Activated CD4-positive, alpha-beta T cell treated with anti-CD3 and anti-CD28 coated beads for 36 hours (primary cell): ENCODE results near the gene DPPA3. TPM values are rescaled to one million over a fixed set of nuclear protein-coding genes. Genes with fewer than 3 reads are reported as not detected.
"Not testable (repeated sequence)": the region's sequence is repeated elsewhere in the genome, so short reads cannot be mapped to it uniquely, and the experiment has no call there.

Experiments used
- ATAC-seq: fragments of 200-7000 bp; cut with Tn5 transposase; one replicate; pipeline ENCODE4 v1.10.0; 2021; ENCODE audit warnings: mild to moderate bottlenecking, moderate library complexity
- CTCF ChIA-PET: fragments of 350-600 bp; sonication (Branson Sonifier 250); formaldehyde crosslinking; loops from one replicate; lab custom pipeline; 2021; ENCODE audit warnings: antibody characterized with exemption; lab: Charles Lee
- POLR2A ChIA-PET: fragments of 350-600 bp; sonication (Branson Sonifier 250); formaldehyde crosslinking; loops from one replicate; lab custom pipeline; 2021; ENCODE audit warnings: antibody characterized with exemption, inconsistent platforms; lab: Charles Lee
- DNase-seq: peaks from one replicate; pipeline ENCODE4 v3.0.0-alpha.2; 2020
- H3K27ac Mint-ChIP-seq: one replicate; pipeline ENCODE4 v1.8.0; 2021; ENCODE audit warnings: mixed read lengths
- H3K27me3 Mint-ChIP-seq: one replicate; pipeline ENCODE4 v1.8.0; 2021; ENCODE audit warnings: mixed read lengths
- H3K36me3 Mint-ChIP-seq: one replicate; pipeline ENCODE4 v1.8.0; 2021; ENCODE audit warnings: low read depth, mixed read lengths
- H3K4me1 Mint-ChIP-seq: one replicate; pipeline ENCODE4 v1.8.0; 2021; ENCODE audit warnings: mixed read lengths
- H3K4me3 Mint-ChIP-seq: one replicate; pipeline ENCODE4 v1.8.0; 2021; ENCODE audit warnings: mild to moderate bottlenecking, moderate library complexity, mixed read lengths
- H3K9me3 Mint-ChIP-seq: one replicate; pipeline ENCODE4 v1.8.0; 2021; ENCODE audit warnings: low read depth, mixed read lengths
- intact Hi-C, 2 experiments: fragments of 100-400 bp; cut with DNase I in 1 of 2; cut with micrococcal nuclease in 1 of 2; formaldehyde crosslinking; loops; one replicate each; pipeline versions ENCODE4 v1.14.2 to v1.15.1; 2022 to 2024; cut with DNase I, micrococcal nuclease
- total RNA-seq, 2 experiments: library from RNA; stranded (reverse); gene quantifications; one replicate each; pipeline ENCODE4 v1.2.3, GENCODE V29; 2021

DPPA3 gene
- total RNA-seq, 2 experiments from 2014 or later: not detected

- H3K27ac Mint-ChIP-seq, H3K9me3 Mint-ChIP-seq, H3K4me3 Mint-ChIP-seq, POLR2A ChIA-PET, H3K27me3 Mint-ChIP-seq, H3K36me3 Mint-ChIP-seq, intact Hi-C loops, ATAC-seq, H3K4me1 Mint-ChIP-seq, DNase-seq: not testable (repeated sequence)
- CTCF ChIA-PET: interaction anchor here (0.7 kb wide), 1 partner anchor 426 kb away, joined by 3 read pairs; no protein-coding TSS in a partner anchor
Measured at GRCh38 chr12:7730984-7731383, 19.8 kb downstream of the DPPA3 start.

GRCh38 chr12:7731486-7731885 lies 20.3 kb downstream of the DPPA3 start:
- ATAC-seq: no peak
- DNase-seq: no peak
- no peaks in the 10 kb centered on the region for H3K27me3 Mint-ChIP-seq
- no peaks in the 10 kb centered on the region for H3K9me3 Mint-ChIP-seq
- no peak overlapping the region for H3K4me3 Mint-ChIP-seq
- POLR2A ChIA-PET: no interaction called here
- H3K36me3 Mint-ChIP-seq: no peaks in the 10 kb centered on the region
- CTCF ChIA-PET: no interaction called here
- H3K4me1 Mint-ChIP-seq: no peaks in the 10 kb centered on the region
- intact Hi-C loops: no loop called here
- no peak overlapping the region for H3K27ac Mint-ChIP-seq

- intact Hi-C loops: no loop called here
- Mint-ChIP-seq H3K9me3 (no peaks in the 10 kb centered on the region), H3K36me3 (no peaks in the 10 kb centered on the region), H3K4me1 (no peaks in the 10 kb centered on the region), H3K27ac (no peak overlapping the region), H3K4me3 (no peak overlapping the region), H3K27me3 (no peaks in the 10 kb centered on the region)
- ChIA-PET CTCF (no interaction called here), POLR2A (no interaction called here)
- DNase-seq (no peak), ATAC-seq (no peak)
Measured at GRCh38 chr12:7732993-7733392, 21.8 kb downstream of the DPPA3 start.

- H3K27me3 Mint-ChIP-seq: no peaks in the 10 kb centered on the region
- POLR2A ChIA-PET: no interaction called here
- no peak within 1 kb of the TSS for H3K27ac Mint-ChIP-seq
- intact Hi-C loops: no loop called here
- no peak within 1 kb of the TSS for H3K4me3 Mint-ChIP-seq
- no peaks in the 10 kb centered on the region for H3K4me1 Mint-ChIP-seq
- CTCF ChIA-PET: no interaction called here
- ATAC-seq (no peak), DNase-seq (no peak)
- no peaks in the 10 kb centered on the region for H3K9me3 Mint-ChIP-seq
- H3K36me3 Mint-ChIP-seq: no peaks in the 10 kb centered on the region
Measured at GRCh38 chr12:7747246-7747645, 36.0 kb downstream of the DPPA3 start, which contains the start of gene CLEC4C. Gene CLEC4C, minus strand, starts transcription at chr12:7747375. Its CDS starts 27 bp downstream, at chr12:7747348.

GRCh38 chr12:7748852-7749251 lies 37.6 kb downstream of the DPPA3 start:
- intact Hi-C loops: no loop called here
- Mint-ChIP-seq H3K27ac (no peak overlapping the region), H3K9me3 (no peaks in the 10 kb centered on the region), H3K4me3 (no peak overlapping the region), H3K4me1 (no peaks in the 10 kb centered on the region), H3K27me3 (no peaks in the 10 kb centered on the region), H3K36me3 (no peaks in the 10 kb centered on the region)
- CTCF ChIA-PET: no interaction called here
- ATAC-seq (no peak), DNase-seq (no peak)
- POLR2A ChIA-PET: no interaction called here

- intact Hi-C loops: no loop called here
- DNase-seq: no peak
- POLR2A ChIA-PET: no interaction called here
- H3K9me3 Mint-ChIP-seq: no peaks in the 10 kb centered on the region
- no peaks in the 10 kb centered on the region for H3K27me3 Mint-ChIP-seq
- H3K36me3 Mint-ChIP-seq: no peaks in the 10 kb centered on the region
- no peak overlapping the region for H3K27ac Mint-ChIP-seq
- no peaks in the 10 kb centered on the region for H3K4me1 Mint-ChIP-seq
- CTCF ChIA-PET: no interaction called here
- no peak overlapping the region for H3K4me3 Mint-ChIP-seq
- no peak for ATAC-seq
Measured at GRCh38 chr12:7749442-7749841, 38.2 kb downstream of the DPPA3 start.

GRCh38 chr12:7750350-7750749 lies 39.1 kb downstream of the DPPA3 start:
- Mint-ChIP-seq H3K36me3 (no peaks in the 10 kb centered on the region), H3K4me3 (no peak overlapping the region), H3K4me1 (no peaks in the 10 kb centered on the region), H3K9me3 (no peaks in the 10 kb centered on the region), H3K27ac (no peak overlapping the region), H3K27me3 (no peaks in the 10 kb centered on the region)
- POLR2A ChIA-PET: interaction anchor here (0.6 kb wide), 1 partner anchor 22 kb away, joined by 4 read pairs; no protein-coding TSS in a partner anchor
- intact Hi-C loops: no loop called here
- DNase-seq: no peak
- no peak for ATAC-seq
- CTCF ChIA-PET: no interaction called here

- no peak for DNase-seq
- H3K9me3 Mint-ChIP-seq: no peaks in the 10 kb centered on the region
Measured at GRCh38 chr12:7751394-7751793, 40.2 kb downstream of the DPPA3 start.

GRCh38 chr12:7751941-7752922 lies 41.0 kb downstream of the DPPA3 start:
- H3K4me3 Mint-ChIP-seq, POLR2A ChIA-PET, H3K27me3 Mint-ChIP-seq, H3K36me3 Mint-ChIP-seq, H3K4me1 Mint-ChIP-seq, ATAC-seq, H3K9me3 Mint-ChIP-seq, H3K27ac Mint-ChIP-seq, intact Hi-C loops, DNase-seq: not testable (repeated sequence)
- CTCF ChIA-PET: interaction anchor here (1.0 kb wide), 1 partner anchor 7 kb away, joined by 3 read pairs; no protein-coding TSS in a partner anchor

More at GRCh38 chr12:7751394-7751793, 40.2 kb downstream of the DPPA3 start:
- POLR2A ChIA-PET: no interaction called here
- CTCF ChIA-PET: interaction anchor here (1.0 kb wide), 1 partner anchor 8 kb away, joined by 3 read pairs; no protein-coding TSS in a partner anchor
- H3K27ac Mint-ChIP-seq: no peak overlapping the region
- H3K4me1 Mint-ChIP-seq: no peaks in the 10 kb centered on the region
- ATAC-seq: no peak
- H3K36me3 Mint-ChIP-seq: no peaks in the 10 kb centered on the region
- intact Hi-C loops: no loop called here
- H3K4me3 Mint-ChIP-seq: no peak overlapping the region
- no peaks in the 10 kb centered on the region for H3K27me3 Mint-ChIP-seq

- H3K4me3 Mint-ChIP-seq, H3K4me1 Mint-ChIP-seq, CTCF ChIA-PET, POLR2A ChIA-PET, ATAC-seq, H3K27me3 Mint-ChIP-seq, intact Hi-C loops, H3K9me3 Mint-ChIP-seq, H3K27ac Mint-ChIP-seq, H3K36me3 Mint-ChIP-seq: not testable (repeated sequence)
- peak; percentile 8 for DNase-seq
Measured at GRCh38 chr12:7755668-7756067, 44.4 kb downstream of the DPPA3 start.

- ATAC-seq: no peak
- intact Hi-C loops: no loop called here
- H3K9me3 Mint-ChIP-seq: no peaks in the 10 kb centered on the region
- H3K4me3 Mint-ChIP-seq: no peak overlapping the region
- no peak overlapping the region for H3K27ac Mint-ChIP-seq
- H3K27me3 Mint-ChIP-seq: no peaks in the 10 kb centered on the region
- ChIA-PET POLR2A (no interaction called here), CTCF (no interaction called here)
- no peaks in the 10 kb centered on the region for H3K4me1 Mint-ChIP-seq
- DNase-seq: no peak
- H3K36me3 Mint-ChIP-seq: no peaks in the 10 kb centered on the region
Measured at GRCh38 chr12:7756993-7757392, 45.8 kb downstream of the DPPA3 start.

- H3K36me3 Mint-ChIP-seq: no peaks in the 10 kb centered on the region
- no peaks in the 10 kb centered on the region for H3K9me3 Mint-ChIP-seq
- ATAC-seq (no peak), DNase-seq (no peak)
- no peak overlapping the region for H3K27ac Mint-ChIP-seq
- POLR2A ChIA-PET: no interaction called here
- CTCF ChIA-PET: interaction anchor here (0.8 to 1.0 kb wide), 2 partner anchors 7 to 12 kb away, joined by 3 read pairs; no protein-coding TSS in a partner anchor
- H3K27me3 Mint-ChIP-seq: no peaks in the 10 kb centered on the region
- H3K4me3 Mint-ChIP-seq: no peak overlapping the region
- intact Hi-C loops: no loop called here
- H3K4me1 Mint-ChIP-seq: no peaks in the 10 kb centered on the region
Measured at GRCh38 chr12:7758766-7759140, 47.5 kb downstream of the DPPA3 start.
